ENCODE results near the gene SCN10A. TPM values are rescaled to one million over a fixed set of nuclear protein-coding genes. Genes with fewer than 3 reads are reported as not detected.

The SCN10A gene
- total and polyA plus RNA-seq, 7 experiments from 2014 or later = not detected

DNA sequence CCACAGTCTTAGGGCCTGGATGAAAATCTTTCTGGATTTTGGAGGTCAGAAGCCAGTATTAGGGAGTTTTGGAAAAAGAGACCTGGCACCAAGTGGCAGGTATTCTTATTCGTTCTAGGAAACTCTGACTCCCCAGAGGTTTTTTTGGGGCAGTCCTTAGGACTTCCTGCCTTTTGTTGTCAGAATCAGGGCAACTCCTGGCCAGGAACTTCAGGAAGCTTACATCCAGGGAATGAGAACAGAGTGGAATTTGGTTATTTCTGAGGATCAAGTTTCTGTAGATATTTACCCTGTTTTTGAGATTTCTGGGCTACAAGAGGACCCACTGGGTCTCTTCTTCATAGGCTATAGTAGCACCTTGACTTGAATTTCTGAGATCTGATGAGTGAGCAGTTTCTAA, 15.5 kb downstream of the SCN10A start:
- Mint-ChIP-seq H3K4me3 (no peak overlapping the region), H3K27ac (no peak overlapping the region)
- no peaks in the 10 kb centered on the region for H3K9me3 ChIP-seq (ENCODE audit: control insufficient read depth in 2 of 3, low read length in 3 of 3)

DNA sequence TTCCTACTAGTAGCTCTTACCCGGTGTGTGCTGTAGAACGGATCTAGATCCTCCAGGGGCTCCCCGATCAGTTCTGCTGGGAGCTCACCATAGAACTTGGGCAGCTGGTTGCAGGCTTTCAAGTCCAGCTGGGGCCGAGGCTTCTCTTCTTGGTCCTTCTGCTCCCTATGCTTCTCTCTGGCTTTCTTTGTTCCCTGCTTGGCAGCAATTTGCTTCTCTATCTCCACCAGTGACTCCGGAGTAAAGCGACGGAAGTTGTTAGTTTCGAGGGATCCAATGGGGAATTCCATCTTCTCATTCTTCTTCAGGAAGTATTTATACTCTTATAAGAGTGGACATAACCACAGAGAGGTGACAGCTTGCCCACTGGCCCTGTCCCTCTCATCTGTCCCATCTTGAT, 22.3 kb downstream of the SCN10A start:
- Mint-ChIP-seq H3K4me3 (no peak overlapping the region), H3K36me3 (no peaks in the 10 kb centered on the region), H3K27me3 (peaks cover 2 to 21% (median 15%) of the 10 kb centered on the region in 5 donors), H3K4me1 (no peaks in the 10 kb centered on the region), H3K9me3 (peaks cover 0 to 4% (median 0%) of the 10 kb centered on the region in 11 donors), H3K27ac (no peak overlapping the region)
- no peak for ATAC-seq
- Histone ChIP-seq H3K27ac (ENCODE audit: low read depth, low read length) (no peak overlapping the region), H3K27me3 (ENCODE audit: control insufficient read depth in 2 of 2, insufficient read depth in 2 of 2, low read length in 2 of 2) (no peaks in the 10 kb centered on the region), H3K9me3 (ENCODE audit: control insufficient read depth in 2 of 3, low read length in 3 of 3) (no peaks in the 10 kb centered on the region), H3K36me3 (ENCODE audit: control insufficient read depth in 2 of 3, insufficient read depth in 3 of 3, low read length in 3 of 3) (no peaks in the 10 kb centered on the region), H3K4me1 (ENCODE audit: control insufficient read depth in 2 of 2, insufficient read depth in 2 of 2, low read length in 2 of 2) (no peaks in the 10 kb centered on the region), H3K4me3 (ENCODE audit: low read length) (no peak overlapping the region)
- DNase-seq = no peak
- intact Hi-C loops (cut with micrococcal nuclease) = no loop called here
- CTCF ChIA-PET = no interaction called here
- POLR2A ChIA-PET = no interaction called here

More for the DNA sequence above, 15.5 kb downstream of the SCN10A start:
- POLR2A ChIA-PET = no interaction called here
- Mint-ChIP-seq H3K4me1 (no peaks in the 10 kb centered on the region), H3K36me3 (peaks cover 0 to 4% (median 0%) of the 10 kb centered on the region in 5 donors), H3K27me3 (peaks cover 0 to 27% (median 15%) of the 10 kb centered on the region in 5 donors), H3K9me3 (peaks cover 0 to 11% (median 4%) of the 10 kb centered on the region in 11 donors)
- intact Hi-C loops (cut with micrococcal nuclease) = no loop called here
- DNase-seq = no peak
- no peaks in the 10 kb centered on the region for H3K4me1 ChIP-seq (ENCODE audit: control insufficient read depth in 2 of 2, insufficient read depth in 2 of 2, low read length in 2 of 2)
- H3K27me3 ChIP-seq (ENCODE audit: control insufficient read depth in 2 of 2, insufficient read depth in 2 of 2, low read length in 2 of 2) = no peaks in the 10 kb centered on the region
- H3K4me3 ChIP-seq (ENCODE audit: low read length) = no peak overlapping the region
- H3K36me3 ChIP-seq (ENCODE audit: control insufficient read depth in 2 of 3, insufficient read depth in 3 of 3, low read length in 3 of 3) = no peaks in the 10 kb centered on the region
- no peak overlapping the region for H3K27ac ChIP-seq (ENCODE audit: low read depth, low read length)
- no peak for ATAC-seq
- CTCF ChIA-PET = no interaction called here

GRCh38 chr3:38792983-38793382, 23.0 kb downstream of the SCN10A start:
- no peaks in the 10 kb centered on the region for H3K4me1 Mint-ChIP-seq
- no peaks in the 10 kb centered on the region for H3K36me3 ChIP-seq (ENCODE audit: control insufficient read depth in 2 of 3, insufficient read depth in 3 of 3, low read length in 3 of 3)
- DNase-seq = no peak
- no peaks in the 10 kb centered on the region for H3K9me3 ChIP-seq (ENCODE audit: control insufficient read depth in 2 of 3, low read length in 3 of 3)
- H3K27ac Mint-ChIP-seq = no peak overlapping the region
- no peak overlapping the region for H3K27ac ChIP-seq (ENCODE audit: low read depth, low read length)
- H3K9me3 Mint-ChIP-seq = peaks cover 0 to 4% (median 0%) of the 10 kb centered on the region in 11 donors
- H3K36me3 Mint-ChIP-seq = no peaks in the 10 kb centered on the region
- intact Hi-C loops (cut with micrococcal nuclease) = no loop called here
- peaks cover 6 to 23% (median 12%) of the 10 kb centered on the region in 5 donors for H3K27me3 Mint-ChIP-seq
- ChIA-PET CTCF (no interaction called here), POLR2A (no interaction called here)
- H3K27me3 ChIP-seq (ENCODE audit: control insufficient read depth in 2 of 2, insufficient read depth in 2 of 2, low read length in 2 of 2) = no peaks in the 10 kb centered on the region
- no peaks in the 10 kb centered on the region for H3K4me1 ChIP-seq (ENCODE audit: control insufficient read depth in 2 of 2, insufficient read depth in 2 of 2, low read length in 2 of 2)
- H3K4me3 Mint-ChIP-seq = no peak overlapping the region
- ATAC-seq = no peak
- H3K4me3 ChIP-seq (ENCODE audit: low read length) = no peak overlapping the region

DNA sequence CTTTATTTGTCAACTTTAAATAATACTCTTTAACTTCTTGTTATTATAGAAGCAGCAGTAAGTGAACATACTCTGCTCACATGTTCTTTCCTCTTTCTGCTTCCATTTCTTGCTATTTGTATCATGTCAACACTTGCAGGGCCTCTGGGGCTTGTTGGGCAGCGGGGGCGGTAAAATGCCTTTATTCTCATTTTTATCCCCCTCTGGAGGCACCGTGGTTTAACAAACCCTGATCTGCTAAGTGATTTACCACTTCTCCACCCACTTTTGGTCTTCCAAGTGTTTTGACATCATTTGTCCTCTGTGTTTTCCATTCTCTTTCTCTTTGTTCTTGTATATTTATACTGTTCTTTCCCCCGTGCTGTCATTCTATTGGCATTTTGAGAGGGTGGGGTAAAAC, 33.9 kb downstream of the SCN10A start:
- no peaks in the 10 kb centered on the region for H3K36me3 Mint-ChIP-seq
- Histone ChIP-seq H3K9me3 (ENCODE audit: control insufficient read depth in 2 of 3, low read length in 3 of 3) (no peaks in the 10 kb centered on the region), H3K4me3 (ENCODE audit: low read length) (no peak overlapping the region), H3K27ac (ENCODE audit: low read depth, low read length) (no peak overlapping the region), H3K4me1 (ENCODE audit: control insufficient read depth in 2 of 2, insufficient read depth in 2 of 2, low read length in 2 of 2) (no peaks in the 10 kb centered on the region), H3K36me3 (ENCODE audit: control insufficient read depth in 2 of 3, insufficient read depth in 3 of 3, low read length in 3 of 3) (no peaks in the 10 kb centered on the region), H3K27me3 (ENCODE audit: control insufficient read depth in 2 of 2, insufficient read depth in 2 of 2, low read length in 2 of 2) (no peaks in the 10 kb centered on the region)
- H3K27me3 Mint-ChIP-seq = peaks cover 0 to 44% (median 15%) of the 10 kb centered on the region in 5 donors
- DNase-seq = no peak
- ATAC-seq = no peak
- H3K9me3 Mint-ChIP-seq = peaks cover 0 to 24% (median 3%) of the 10 kb centered on the region in 11 donors
- intact Hi-C loops (cut with micrococcal nuclease) = no loop called here
- H3K4me1 Mint-ChIP-seq = no peaks in the 10 kb centered on the region
- POLR2A ChIA-PET = no interaction called here
- no peak overlapping the region for H3K27ac Mint-ChIP-seq
- CTCF ChIA-PET = no interaction called here
- no peak overlapping the region for H3K4me3 Mint-ChIP-seq

- no peak overlapping the region for H3K4me3 Mint-ChIP-seq
- no peak overlapping the region for H3K27ac Mint-ChIP-seq
- Histone ChIP-seq H3K27ac (ENCODE audit: low read depth, low read length) (no peak overlapping the region), H3K27me3 (ENCODE audit: control insufficient read depth in 2 of 2, insufficient read depth in 2 of 2, low read length in 2 of 2) (no peaks in the 10 kb centered on the region), H3K36me3 (ENCODE audit: control insufficient read depth in 2 of 3, insufficient read depth in 3 of 3, low read length in 3 of 3) (no peaks in the 10 kb centered on the region), H3K9me3 (ENCODE audit: control insufficient read depth in 2 of 3, low read length in 3 of 3) (peaks cover 0 to 4% (median 0%) of the 10 kb centered on the region in 3 experiments), H3K4me3 (ENCODE audit: low read length) (no peak overlapping the region), H3K4me1 (ENCODE audit: control insufficient read depth in 2 of 2, insufficient read depth in 2 of 2, low read length in 2 of 2) (no peaks in the 10 kb centered on the region)
- ChIA-PET POLR2A (no interaction called here), CTCF (no interaction called here)
- peaks cover 0 to 6% (median 0%) of the 10 kb centered on the region in 5 donors for H3K36me3 Mint-ChIP-seq
- no peak for ATAC-seq
- peaks cover 0 to 36% (median 11%) of the 10 kb centered on the region in 11 donors for H3K9me3 Mint-ChIP-seq
- intact Hi-C loops (cut with micrococcal nuclease) = no loop called here
- H3K4me1 Mint-ChIP-seq = no peaks in the 10 kb centered on the region
- no peak for DNase-seq
- H3K27me3 Mint-ChIP-seq = peaks cover 6 to 43% (median 35%) of the 10 kb centered on the region in 5 donors
Measured at GRCh38 chr3:38773528-38773927, 42.5 kb downstream of the SCN10A start.

- no peak overlapping the region for H3K27ac Mint-ChIP-seq
- H3K4me3 Mint-ChIP-seq = no peak overlapping the region
- ChIA-PET POLR2A (no interaction called here), CTCF (no interaction called here)
- intact Hi-C loops (cut with micrococcal nuclease) = no loop called here
- peaks cover 0 to 3% (median 0%) of the 10 kb centered on the region in 5 donors for H3K36me3 Mint-ChIP-seq
- H3K9me3 ChIP-seq (ENCODE audit: control insufficient read depth in 2 of 3, low read length in 3 of 3) = no peaks in the 10 kb centered on the region
- H3K27me3 Mint-ChIP-seq = peaks cover 9 to 34% (median 15%) of the 10 kb centered on the region in 5 donors
- DNase-seq (no peak), ATAC-seq (no peak)
- H3K36me3 ChIP-seq (ENCODE audit: control insufficient read depth in 2 of 3, insufficient read depth in 3 of 3, low read length in 3 of 3) = no peaks in the 10 kb centered on the region
- peaks cover 2 to 16% (median 8%) of the 10 kb centered on the region in 11 donors for H3K9me3 Mint-ChIP-seq
- no peak overlapping the region for H3K27ac ChIP-seq (ENCODE audit: low read depth, low read length)
- peaks cover 0 to 2% (median 0%) of the 10 kb centered on the region in 7 donors for H3K4me1 Mint-ChIP-seq
- H3K4me1 ChIP-seq (ENCODE audit: control insufficient read depth in 2 of 2, insufficient read depth in 2 of 2, low read length in 2 of 2) = no peaks in the 10 kb centered on the region
- H3K27me3 ChIP-seq (ENCODE audit: control insufficient read depth in 2 of 2, insufficient read depth in 2 of 2, low read length in 2 of 2) = no peaks in the 10 kb centered on the region
- no peak overlapping the region for H3K4me3 ChIP-seq (ENCODE audit: low read length)
Measured at GRCh38 chr3:38763569-38763968, 52.4 kb downstream of the SCN10A start.

DNA sequence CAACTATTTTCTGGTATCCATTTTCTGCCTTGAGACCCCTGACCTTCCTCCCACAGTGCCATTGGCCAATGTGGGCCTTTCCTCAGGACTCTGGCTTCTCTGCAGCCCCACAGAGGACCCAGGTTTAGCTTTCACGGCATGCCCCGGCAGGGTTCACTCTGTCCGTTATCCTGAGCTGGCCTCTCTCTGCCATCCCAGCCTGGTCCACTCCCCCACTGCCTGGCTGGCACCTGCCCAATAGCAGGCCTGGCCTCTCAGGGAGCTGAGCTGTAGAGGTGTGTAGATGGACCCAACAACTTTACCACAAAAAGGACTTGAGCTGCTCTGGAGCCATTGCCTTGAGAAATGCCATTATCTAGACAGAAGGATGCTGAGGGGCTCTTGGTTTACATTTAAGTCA, 57.5 kb downstream of the SCN10A start:
- CTCF ChIA-PET = interaction anchor here (0.7 kb wide), 1 partner anchor 139 kb away, joined by 3 read pairs; no protein-coding TSS in a partner anchor
- H3K4me1 Mint-ChIP-seq = peaks cover 0 to 1% (median 0%) of the 10 kb centered on the region in 7 donors
- POLR2A ChIA-PET = no interaction called here
- no peak overlapping the region for H3K4me3 Mint-ChIP-seq
- H3K9me3 Mint-ChIP-seq = peaks cover 0 to 5% (median 0%) of the 10 kb centered on the region in 11 donors
- H3K36me3 Mint-ChIP-seq = no peaks in the 10 kb centered on the region
- ATAC-seq (no peak), DNase-seq (no peak)
- H3K27me3 Mint-ChIP-seq = peaks cover 0 to 33% (median 20%) of the 10 kb centered on the region in 5 donors
- Histone ChIP-seq H3K4me1 (ENCODE audit: control insufficient read depth in 2 of 2, insufficient read depth in 2 of 2, low read length in 2 of 2) (no peaks in the 10 kb centered on the region), H3K36me3 (ENCODE audit: control insufficient read depth in 2 of 3, insufficient read depth in 3 of 3, low read length in 3 of 3) (no peaks in the 10 kb centered on the region), H3K9me3 (ENCODE audit: control insufficient read depth in 2 of 3, low read length in 3 of 3) (no peaks in the 10 kb centered on the region), H3K27me3 (ENCODE audit: control insufficient read depth in 2 of 2, insufficient read depth in 2 of 2, low read length in 2 of 2) (no peaks in the 10 kb centered on the region), H3K4me3 (ENCODE audit: low read length) (no peak overlapping the region), H3K27ac (ENCODE audit: low read depth, low read length) (no peak overlapping the region)
- H3K27ac Mint-ChIP-seq = no peak overlapping the region
- intact Hi-C loops (cut with micrococcal nuclease) = no loop called here

Measured in naive thymus-derived CD4-positive, alpha-beta T cell (primary cell).